Inflammatory macrophage treated with lipopolysaccharide for 4 hours (primary cell): ENCODE data around the gene STXBP3.
"Not testable (repeated sequence)": the region's sequence is repeated elsewhere in the genome, so short reads cannot be mapped to it uniquely, and the experiment has no call there.

ENCODE experiments used
- DNase-seq: peaks from one replicate; pipeline ENCODE4 v3.0.0-alpha.2; 2020

The STXBP3 gene, protein sequence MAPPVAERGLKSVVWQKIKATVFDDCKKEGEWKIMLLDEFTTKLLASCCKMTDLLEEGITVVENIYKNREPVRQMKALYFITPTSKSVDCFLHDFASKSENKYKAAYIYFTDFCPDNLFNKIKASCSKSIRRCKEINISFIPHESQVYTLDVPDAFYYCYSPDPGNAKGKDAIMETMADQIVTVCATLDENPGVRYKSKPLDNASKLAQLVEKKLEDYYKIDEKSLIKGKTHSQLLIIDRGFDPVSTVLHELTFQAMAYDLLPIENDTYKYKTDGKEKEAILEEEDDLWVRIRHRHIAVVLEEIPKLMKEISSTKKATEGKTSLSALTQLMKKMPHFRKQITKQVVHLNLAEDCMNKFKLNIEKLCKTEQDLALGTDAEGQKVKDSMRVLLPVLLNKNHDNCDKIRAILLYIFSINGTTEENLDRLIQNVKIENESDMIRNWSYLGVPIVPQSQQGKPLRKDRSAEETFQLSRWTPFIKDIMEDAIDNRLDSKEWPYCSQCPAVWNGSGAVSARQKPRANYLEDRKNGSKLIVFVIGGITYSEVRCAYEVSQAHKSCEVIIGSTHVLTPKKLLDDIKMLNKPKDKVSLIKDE

GRCh38 chr1:108746382-108747170 lies at the start of gene STXBP3:
Gene STXBP3 (plus strand): TSS chr1:108746674. CDS start chr1:108746738, 64 bp downstream.
- DNase-seq: peak; percentile 99

DNA sequence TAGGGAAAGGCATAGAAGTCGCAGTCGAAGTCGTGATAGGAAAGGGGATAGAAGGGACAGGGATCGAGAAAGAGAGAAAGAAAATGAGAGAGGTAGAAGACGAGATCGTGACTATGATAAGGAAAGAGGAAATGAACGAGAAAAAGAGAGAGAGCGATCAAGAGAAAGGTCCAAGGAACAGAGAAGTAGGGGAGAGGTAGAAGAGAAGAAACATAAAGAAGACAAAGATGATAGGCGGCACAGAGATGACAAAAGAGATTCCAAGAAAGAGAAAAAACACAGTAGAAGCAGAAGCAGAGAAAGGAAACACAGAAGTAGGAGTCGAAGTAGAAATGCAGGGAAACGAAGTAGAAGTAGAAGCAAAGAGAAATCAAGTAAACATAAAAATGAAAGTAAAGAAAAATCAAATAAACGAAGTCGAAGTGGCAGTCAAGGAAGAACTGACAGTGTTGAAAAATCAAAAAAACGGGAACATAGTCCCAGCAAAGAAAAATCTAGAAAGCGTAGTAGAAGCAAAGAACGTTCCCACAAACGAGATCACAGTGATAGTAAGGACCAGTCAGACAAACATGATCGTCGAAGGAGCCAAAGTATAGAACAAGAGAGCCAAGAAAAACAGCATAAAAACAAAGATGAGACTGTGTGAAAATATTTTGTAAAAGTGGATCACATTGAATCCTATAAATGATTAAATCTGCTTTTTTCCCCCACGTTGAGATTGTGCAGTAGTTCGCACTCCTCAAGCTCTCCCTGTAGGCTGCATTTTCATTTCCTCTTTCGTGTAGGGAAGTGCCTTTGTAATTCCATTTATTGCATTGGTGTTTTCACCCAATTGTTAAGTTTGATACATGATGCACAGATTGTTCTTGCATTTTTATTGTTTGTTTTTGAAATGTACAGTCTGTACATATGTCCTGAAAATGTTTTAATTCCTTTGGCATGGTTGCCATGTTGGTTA lies 46.8 kb upstream of the STXBP3 start:
- DNase-seq: peak; percentile 74

DNA sequence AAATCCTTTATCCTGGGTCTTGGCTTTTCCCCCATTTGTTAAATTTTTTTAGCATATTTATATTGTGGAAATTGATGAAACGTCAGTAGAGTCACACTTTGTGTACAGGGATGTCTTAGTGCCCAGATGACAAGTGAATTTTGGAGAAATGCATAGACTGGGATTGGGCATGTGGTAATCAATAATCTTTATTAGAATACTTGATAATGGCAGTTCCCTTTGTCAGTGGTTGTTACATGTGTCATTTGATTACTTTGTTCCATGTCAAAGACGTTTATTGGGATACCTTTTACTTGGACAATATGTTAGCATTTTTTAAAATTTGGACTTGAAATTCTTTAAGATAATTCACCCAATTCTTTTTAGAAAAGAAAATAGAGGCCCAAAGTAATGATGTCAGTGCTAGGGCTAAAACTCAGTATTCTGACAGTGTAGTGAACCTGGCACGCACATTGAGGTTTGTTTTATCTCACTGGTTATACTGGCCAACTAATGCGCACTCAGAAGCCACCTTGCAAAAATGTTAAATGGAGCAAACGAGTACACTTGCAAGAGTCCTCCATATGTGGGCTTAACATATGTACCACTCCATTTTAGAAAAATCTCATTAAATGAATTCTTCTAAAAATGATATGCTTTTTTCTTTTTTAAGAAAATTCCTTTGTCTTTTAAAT lies 45.2 kb upstream of the STXBP3 start:
- DNase-seq: no peak

DNA sequence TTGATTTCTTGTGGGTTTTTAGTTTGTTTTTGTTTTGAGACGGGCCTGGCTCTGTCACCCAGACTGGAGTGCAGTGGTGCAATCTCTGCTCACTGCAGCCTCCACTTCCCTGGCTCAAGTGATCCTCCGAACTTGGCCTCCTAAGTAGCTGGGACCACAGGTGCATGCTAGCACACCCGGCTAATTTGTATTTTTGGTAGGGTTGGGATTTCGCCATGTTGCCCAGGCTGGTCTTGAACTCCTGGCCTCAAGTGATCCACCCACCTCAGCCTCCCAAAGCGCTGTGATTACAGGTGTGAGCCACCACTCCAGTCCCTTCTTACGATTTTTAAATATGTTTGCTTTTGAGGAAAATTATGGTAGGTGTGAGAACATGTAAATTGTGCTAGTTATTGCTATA lies 44.4 kb upstream of the STXBP3 start:
- not testable (repeated sequence) for DNase-seq

DNA sequence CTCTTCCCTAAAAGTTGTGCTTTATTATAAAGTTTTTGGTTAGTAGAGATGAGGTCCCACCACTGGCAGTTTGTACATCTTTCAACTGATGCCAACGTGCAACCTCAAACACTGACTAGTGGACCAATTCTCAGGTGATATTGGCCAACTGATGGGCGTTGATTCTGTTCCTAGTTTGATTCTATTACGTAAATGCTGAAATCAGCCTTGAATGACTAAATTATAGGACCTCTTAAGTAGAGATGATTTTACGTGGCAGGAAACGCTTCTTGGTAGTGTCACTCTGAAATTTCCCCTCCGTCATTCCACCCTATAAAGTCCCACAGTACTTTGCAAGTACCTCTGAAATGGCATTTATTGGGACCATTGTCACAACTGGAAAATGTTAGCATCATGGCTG lies 42.5 kb upstream of the STXBP3 start:
- peak; percentile 33 for DNase-seq

- no peak for DNase-seq
Measured at GRCh38 chr1:108704496-108704895, 42.0 kb upstream of the STXBP3 start.

DNA sequence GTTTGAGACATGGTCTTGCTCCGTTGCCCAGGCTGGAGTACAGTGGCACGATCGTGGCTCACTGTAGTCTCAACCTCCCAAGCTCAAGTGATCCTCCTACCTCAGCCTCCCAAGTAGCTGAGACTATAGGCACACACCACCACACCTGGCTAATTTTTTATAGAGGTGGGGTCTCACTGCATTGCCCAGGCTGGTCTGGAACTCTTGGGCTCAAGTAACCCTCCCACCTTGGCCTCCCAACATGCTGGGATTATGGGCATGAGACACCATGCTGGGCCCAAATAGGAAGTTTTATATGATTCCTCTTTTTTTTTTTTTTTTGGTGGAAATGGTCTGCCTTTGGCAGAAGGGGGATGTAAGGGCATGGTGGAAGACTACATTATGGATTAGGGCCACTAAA lies 39.8 kb upstream of the STXBP3 start:
- DNase-seq: no peak

DNA sequence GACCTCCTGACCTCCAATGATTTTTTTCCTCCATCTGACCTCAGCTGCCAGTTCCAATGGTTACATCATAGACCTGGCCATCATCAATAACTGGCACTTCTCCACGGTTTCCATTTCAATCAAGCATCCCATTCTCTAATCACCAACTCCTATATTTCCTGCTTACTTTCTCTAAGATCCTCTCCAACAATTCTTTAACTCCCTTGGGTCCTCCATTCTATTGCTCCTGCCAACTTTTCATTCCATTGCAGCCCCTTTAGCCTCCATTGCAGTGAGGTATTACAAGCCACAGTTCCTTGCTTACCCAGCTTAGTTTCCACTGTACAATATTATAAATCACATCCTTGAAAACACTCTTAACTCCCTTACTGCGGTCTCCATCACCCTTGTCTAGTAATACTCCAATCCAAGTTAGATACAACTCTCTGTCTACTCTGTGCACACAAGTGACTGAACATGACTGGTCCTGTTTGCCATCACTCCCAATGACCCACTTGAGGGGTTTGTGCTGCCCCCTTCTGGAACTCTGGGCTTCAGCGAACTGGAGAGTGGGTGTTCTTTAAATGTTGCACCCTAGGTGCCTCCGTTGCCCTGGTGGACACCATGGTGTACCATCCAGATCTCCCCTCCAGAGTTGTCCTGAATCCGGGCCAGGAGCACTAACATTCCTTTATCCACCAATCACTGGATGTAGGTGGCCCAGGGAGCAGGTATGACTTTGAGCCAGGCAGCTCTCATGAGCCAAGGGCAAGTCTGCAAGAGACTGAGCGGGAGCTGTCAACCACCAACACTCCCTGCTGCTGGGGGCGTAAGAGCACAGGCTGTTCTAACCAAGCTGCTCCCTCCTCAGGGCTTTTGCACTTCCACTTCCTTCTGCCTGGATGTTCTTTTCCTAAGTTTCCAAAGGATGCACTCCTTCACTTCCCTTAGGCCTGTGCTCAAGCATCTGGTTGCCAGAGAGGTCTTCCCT lies 37.5 kb upstream of the STXBP3 start:
- peak; percentile 30 for DNase-seq

- DNase-seq: no peak
Measured at GRCh38 chr1:108712606-108713150, 33.8 kb upstream of the STXBP3 start, which contains the start of gene FNDC7. Gene FNDC7 (plus strand): TSS chr1:108712908. CDS start chr1:108712934, 26 bp downstream.

DNA sequence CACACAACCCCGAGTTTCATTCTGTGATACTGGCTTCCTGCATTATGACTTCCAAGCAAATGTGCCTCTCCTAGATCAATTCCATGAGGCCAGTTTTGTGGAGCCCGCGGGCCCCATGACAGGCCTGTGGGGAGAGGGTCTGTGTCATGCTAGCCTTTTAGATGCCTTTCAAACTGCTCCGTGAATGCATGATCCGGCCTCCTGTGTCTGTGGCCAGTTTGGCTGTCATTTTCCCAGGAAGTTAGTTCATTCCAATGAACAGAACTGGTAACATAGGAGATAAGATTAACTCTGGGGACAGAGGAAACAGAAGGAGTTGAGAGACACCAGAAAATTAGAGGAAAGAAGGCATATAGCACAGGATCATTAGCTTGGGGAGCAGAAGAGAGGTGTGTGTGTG lies 30.5 kb upstream of the STXBP3 start:
- no peak for DNase-seq

DNA sequence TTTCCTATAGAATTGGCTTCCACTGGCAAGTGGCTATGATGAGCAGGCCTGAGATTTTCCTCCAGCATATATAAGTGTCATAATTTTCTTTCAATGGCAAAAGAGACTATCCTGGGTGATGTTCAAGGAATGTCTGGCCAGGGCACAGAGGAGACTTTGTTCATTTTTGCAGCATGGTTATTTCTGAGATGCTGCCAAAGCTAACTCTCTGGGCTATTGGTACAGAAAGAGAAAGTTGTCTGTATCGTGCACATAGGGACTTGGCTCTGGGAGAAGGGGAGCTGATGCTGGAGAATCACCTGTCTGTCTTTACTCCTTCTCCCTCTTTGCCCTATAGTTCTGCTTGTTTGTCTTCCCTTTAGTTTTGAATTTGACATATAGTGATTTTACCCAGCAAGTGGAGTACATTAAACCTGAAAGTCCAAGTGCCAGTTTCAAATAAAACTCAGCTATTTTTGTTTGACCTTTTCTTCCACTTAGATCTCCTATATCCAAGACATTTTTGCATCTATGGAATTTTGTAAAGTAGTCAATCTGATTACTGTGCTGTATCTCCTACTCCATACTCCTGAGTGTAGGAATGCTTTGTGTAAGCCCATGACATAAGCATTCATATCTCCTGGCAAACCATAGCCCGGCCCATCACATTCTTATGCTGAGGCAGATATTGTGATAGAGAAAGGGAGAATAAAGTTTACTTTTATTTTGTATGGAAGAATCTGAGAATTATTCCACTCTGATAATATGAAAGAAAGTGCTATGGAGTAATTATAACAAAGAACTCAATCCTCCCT lies 29.8 kb upstream of the STXBP3 start:
- DNase-seq: no peak

GRCh38 chr1:108717774-108718316 lies 28.6 kb upstream of the STXBP3 start:
- DNase-seq: no peak

- no peak for DNase-seq
Measured at GRCh38 chr1:108718927-108719655, 27.4 kb upstream of the STXBP3 start.

DNA sequence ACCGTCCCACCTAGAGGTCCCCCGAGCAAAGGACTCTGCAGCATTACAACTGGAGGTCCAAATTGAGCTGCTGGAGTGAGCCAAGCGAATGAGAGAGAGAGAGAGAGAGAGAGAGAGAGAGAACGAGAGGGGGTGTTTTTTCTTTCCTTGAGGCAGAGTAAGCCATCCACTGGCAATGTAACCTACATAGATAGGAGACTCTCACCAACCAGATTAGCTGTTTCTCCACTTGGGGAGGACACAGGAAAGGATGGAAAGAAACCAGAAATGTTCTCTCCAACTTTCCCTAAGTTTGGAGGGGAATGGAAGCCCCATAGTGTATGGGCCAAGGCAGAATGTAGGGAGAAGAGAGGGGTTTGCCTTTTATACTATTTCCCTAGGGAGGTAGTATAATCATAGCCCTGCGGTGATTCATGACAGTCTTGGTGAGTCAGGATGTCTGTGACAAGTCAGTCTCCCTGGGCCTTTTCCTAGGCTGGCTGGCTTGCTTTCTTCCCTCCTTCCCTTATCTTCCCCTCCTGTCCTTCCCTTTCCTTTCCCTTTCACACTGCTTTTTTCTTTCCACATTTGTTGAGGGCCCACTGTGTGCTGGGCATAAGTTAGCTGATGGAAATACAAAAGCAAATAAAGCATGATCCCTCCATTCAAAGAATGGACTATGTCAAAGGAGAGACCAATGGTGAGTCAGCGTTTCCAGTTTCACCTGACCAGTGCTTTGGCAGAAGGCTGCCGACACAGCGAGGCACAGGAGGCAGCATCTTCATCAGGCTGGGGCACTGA lies 26.6 kb upstream of the STXBP3 start:
- peak; percentile 9 for DNase-seq

DNA sequence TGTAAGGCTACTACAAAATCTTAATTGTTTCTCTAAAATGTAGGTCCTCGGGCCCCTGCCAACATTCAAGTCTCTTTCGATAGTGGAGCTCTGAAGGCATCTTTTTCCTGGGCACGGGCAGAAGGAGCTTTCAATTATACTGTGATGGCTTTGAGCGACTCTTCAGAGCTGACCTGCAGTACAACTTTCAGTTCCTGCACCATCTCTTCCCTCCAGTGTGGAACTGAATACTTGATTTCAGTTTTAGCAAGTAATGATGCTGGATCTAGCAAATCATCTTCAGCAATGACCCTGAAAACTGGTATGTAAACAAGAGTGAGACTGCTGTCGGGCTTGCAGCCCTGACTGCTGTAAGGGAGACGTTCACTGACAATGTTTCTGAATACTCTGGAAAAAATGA lies 24.2 kb upstream of the STXBP3 start:
- DNase-seq: no peak

DNA sequence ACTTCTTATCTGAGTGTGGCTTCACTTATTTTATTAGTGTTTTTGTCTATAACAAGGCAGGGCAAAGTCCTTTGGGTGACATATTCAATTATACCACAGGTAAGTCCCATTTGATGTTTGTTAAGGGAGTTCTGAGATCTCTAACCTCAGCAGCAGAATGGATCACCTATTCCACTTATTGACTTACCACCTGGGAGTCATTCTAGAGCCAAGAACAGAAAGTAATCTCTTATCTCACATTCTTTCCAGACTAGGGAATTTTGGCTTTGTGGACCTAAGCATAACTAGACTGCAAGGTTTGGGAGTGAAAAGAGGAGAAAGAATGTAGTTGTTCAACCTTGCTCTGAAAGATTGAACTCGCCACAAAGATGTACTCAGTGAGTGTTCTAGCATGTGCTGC lies 20.6 kb upstream of the STXBP3 start:
- DNase-seq: no peak

DNA sequence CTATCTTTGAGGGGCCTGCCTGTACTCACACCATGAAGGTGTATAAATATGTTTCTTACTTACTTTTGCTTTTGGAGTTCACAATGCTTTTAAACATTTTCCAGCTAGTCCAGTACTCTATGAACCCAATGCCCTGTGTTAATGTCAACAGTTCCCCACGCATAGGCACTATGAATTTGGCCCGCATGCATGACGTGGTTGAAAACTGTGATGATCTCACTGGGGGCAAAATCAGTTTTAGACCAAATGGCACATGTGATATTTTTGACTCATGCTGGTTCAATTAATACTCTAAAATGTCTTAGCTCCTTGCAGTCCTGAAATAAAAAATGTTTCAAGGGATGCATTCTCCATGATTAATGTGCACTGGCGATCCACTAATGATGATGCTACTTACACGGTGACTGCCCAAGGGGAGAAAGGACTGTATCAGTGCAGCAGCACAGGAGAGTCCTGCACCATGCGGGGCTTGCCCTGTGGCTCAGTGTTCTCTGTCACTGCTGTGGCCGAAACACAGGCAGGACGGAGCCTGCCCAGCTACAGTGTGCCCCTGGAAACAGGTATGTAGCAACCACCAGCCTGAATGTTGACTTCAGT lies 18.0 kb upstream of the STXBP3 start:
- DNase-seq: no peak
